ENCODE results near the gene TEX19. TPM values are rescaled to one million over a fixed set of nuclear protein-coding genes. Genes with fewer than 3 reads are reported as not detected.
"Not testable (repeated sequence)": the region's sequence is repeated elsewhere in the genome, so short reads cannot be mapped to it uniquely, and the experiment has no call there.

Gene TEX19
- total RNA-seq, 2 experiments from 2014 or later: 0.15 TPM; not detected in 1

DNA sequence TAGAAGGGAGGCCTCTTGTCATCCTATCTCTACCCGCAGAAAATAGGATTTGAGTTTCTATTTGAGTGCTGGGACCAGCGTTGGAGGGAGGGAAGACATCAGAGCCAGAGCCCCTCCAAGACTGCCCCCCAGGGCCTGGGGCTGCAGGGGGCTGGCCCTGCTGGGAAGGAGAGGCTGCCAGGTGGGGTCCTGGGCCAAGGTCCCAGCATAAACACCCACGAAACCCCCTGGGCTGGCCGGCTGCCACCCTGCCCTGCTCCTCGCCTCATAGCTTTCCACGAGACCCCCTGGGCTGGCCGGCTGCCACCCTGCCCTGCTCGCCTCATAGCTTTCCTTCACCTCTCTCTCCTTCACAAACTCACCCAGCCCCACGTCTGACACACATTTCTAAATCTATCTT lies 10.6 kb upstream of the TEX19 start:
- DNase-seq (no peak), ATAC-seq (no peak)
- no peaks in the 10 kb centered on the region for H3K9me3 Mint-ChIP-seq (ENCODE audit: low read depth)
- no peak overlapping the region for H3K27ac Mint-ChIP-seq
- H3K27me3 Mint-ChIP-seq: peaks cover 18% of the 10 kb centered on the region
- CTCF ChIA-PET: interaction anchor here (1.0 to 2.9 kb wide), 2 partner anchors 15 to 66 kb away, joined by 3 to 16 read pairs; no protein-coding TSS in a partner anchor
- no peak overlapping the region for H3K4me3 Mint-ChIP-seq
- no peaks in the 10 kb centered on the region for H3K36me3 Mint-ChIP-seq
- peaks cover 18% of the 10 kb centered on the region for H3K4me1 Mint-ChIP-seq

DNA sequence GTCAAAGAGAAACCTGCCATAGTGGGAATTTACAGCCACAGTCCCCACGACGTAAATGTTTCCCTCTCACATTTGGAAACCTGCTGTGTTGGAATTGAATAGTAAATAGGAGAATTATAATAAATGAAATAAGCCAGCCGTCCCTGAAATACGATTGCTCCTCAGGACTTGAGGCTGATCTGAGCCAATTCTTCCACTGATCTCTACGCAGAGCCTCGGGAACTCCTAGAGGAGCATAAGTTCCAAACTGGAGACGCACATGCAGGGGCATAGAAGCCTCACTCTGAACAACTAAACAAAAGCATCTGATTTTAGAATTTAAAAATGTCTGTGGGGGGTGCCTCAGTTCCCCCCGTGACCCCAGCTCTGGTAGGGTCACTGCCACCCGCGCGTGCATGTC lies 10.2 kb upstream of the TEX19 start:
- ATAC-seq: no peak
- H3K9me3 Mint-ChIP-seq (ENCODE audit: low read depth): no peaks in the 10 kb centered on the region

DNA sequence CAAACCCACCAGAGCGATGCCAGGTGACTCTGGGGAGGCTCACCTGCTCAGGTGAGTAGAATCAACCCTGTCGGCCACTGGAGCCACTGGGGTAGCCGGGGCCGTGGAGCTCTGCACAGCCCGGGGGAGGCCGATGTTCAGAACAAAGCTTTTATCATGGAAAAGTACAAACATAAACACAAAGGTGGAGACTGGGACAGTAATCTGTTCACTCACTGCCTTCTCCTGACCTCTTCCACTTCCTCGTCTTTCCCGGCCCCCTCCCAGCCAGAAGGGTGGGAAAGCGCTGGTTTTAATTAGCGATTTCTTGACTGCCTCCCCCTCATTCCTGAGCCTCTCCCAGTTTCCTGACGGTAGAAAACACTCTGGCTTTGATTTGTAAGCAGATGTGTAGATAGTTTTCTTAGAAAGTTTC lies 9.8 kb upstream of the TEX19 start:
- DNase-seq (no peak), ATAC-seq (no peak)
- Mint-ChIP-seq H3K27ac (no peak overlapping the region), H3K36me3 (no peaks in the 10 kb centered on the region), H3K9me3 (ENCODE audit: low read depth) (no peaks in the 10 kb centered on the region), H3K4me1 (peaks cover 18% of the 10 kb centered on the region), H3K4me3 (no peak overlapping the region), H3K27me3 (peaks cover 18% of the 10 kb centered on the region)
- CTCF ChIA-PET: interaction anchor here (0.8 to 2.9 kb wide), 11 partner anchors 15 to 113 kb away, joined by 3 to 16 read pairs (median 5); partner anchors contain the start of genes HEXD and SECTM1

More for the DNA sequence above, 10.2 kb upstream of the TEX19 start:
- no peak for DNase-seq
- CTCF ChIA-PET: interaction anchor here (1.0 to 2.9 kb wide), 3 partner anchors 15 to 66 kb away, joined by 3 to 16 read pairs (median 8); no protein-coding TSS in a partner anchor
- H3K36me3 Mint-ChIP-seq: no peaks in the 10 kb centered on the region
- H3K27ac Mint-ChIP-seq: no peak overlapping the region
- peaks cover 18% of the 10 kb centered on the region for H3K4me1 Mint-ChIP-seq
- H3K4me3 Mint-ChIP-seq: no peak overlapping the region
- peaks cover 18% of the 10 kb centered on the region for H3K27me3 Mint-ChIP-seq

DNA sequence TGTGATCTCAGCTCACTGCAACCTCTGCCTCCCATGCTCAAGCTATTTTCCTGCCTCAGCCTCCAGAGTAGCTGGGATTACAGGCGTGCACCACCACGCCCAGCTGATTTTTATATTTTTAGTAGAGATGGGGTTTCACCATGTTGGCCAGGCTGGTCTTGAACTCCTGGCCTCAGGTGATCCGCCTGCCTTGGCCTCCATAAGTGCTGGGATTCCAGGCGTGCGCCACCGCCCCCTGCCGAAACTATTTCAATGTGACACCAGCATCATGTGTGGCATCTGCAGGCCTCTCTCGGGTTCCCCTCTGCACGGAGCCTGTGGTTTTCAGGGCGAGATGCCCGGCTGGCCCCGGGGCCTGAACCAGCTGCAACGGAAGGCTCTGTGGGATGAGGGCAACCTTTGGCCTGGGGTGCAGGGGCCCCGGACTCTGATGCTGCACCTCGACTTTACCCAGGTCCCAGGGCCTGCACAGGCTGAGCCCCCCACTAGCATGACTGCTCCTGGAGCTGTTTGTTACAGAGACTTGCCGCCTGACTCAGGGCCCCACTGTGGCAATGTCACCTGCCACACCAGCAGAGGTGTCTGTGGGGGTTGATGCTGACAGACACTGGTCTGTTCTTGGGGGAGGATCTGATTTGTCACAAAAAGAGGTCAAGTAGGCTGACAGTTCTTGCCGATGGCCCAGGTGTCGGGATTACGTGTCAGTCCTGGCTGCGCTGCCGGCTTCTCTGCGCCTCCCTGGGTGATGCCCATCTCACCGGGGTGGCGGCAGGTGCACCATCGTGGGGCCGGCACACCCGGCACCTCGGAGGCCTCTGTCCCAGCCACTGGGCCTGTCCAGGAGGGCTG lies 8.6 kb upstream of the TEX19 start:
- ATAC-seq: peak; percentile 48

DNA sequence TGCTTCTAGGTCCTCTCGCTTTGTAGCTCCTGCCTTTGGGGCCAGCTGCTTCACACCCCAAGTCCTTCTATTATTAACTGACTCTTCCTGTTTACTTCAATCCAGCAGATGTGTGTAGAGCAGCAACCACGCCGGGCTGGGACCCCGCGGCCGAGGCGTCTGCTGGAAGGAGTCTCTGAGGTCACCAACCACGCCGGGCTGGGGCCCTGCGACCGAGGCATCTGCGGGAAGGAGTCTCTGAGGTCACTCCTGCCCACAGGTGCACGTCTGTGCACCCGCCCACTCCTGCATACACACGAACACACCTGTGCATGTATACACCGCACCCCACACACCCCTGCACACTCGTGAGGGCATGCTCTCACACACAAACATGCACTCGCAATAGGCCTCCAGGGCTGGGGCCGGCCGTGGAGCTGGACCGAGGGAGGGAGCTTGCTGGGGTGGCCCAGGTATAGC lies 7.8 kb upstream of the TEX19 start:
- CTCF ChIA-PET: interaction anchor here (0.9 to 2.9 kb wide), 16 partner anchors 13 to 321 kb away, joined by 3 to 16 read pairs (median 4); partner anchors contain the start of genes HEXD and SECTM1
- no peaks in the 10 kb centered on the region for H3K36me3 Mint-ChIP-seq
- ATAC-seq: no peak
- peaks cover 20% of the 10 kb centered on the region for H3K27me3 Mint-ChIP-seq
- H3K27ac Mint-ChIP-seq: no peak overlapping the region
- no peak overlapping the region for H3K4me3 Mint-ChIP-seq
- H3K4me1 Mint-ChIP-seq: peaks cover 18% of the 10 kb centered on the region
- H3K9me3 Mint-ChIP-seq (ENCODE audit: low read depth): no peaks in the 10 kb centered on the region
- DNase-seq: no peak

More for the DNA sequence above, 8.6 kb upstream of the TEX19 start:
- peak; percentile 64 for DNase-seq
- Mint-ChIP-seq H3K4me1 (peaks cover 18% of the 10 kb centered on the region), H3K27ac (no peak overlapping the region), H3K4me3 (no peak overlapping the region), H3K36me3 (no peaks in the 10 kb centered on the region), H3K27me3 (peaks cover 18% of the 10 kb centered on the region), H3K9me3 (ENCODE audit: low read depth) (no peaks in the 10 kb centered on the region)
- CTCF ChIA-PET: interaction anchor here (0.8 to 2.9 kb wide), 21 partner anchors 13 to 320 kb away, joined by 3 to 16 read pairs (median 4); partner anchors contain the start of genes HEXD and SECTM1

DNA sequence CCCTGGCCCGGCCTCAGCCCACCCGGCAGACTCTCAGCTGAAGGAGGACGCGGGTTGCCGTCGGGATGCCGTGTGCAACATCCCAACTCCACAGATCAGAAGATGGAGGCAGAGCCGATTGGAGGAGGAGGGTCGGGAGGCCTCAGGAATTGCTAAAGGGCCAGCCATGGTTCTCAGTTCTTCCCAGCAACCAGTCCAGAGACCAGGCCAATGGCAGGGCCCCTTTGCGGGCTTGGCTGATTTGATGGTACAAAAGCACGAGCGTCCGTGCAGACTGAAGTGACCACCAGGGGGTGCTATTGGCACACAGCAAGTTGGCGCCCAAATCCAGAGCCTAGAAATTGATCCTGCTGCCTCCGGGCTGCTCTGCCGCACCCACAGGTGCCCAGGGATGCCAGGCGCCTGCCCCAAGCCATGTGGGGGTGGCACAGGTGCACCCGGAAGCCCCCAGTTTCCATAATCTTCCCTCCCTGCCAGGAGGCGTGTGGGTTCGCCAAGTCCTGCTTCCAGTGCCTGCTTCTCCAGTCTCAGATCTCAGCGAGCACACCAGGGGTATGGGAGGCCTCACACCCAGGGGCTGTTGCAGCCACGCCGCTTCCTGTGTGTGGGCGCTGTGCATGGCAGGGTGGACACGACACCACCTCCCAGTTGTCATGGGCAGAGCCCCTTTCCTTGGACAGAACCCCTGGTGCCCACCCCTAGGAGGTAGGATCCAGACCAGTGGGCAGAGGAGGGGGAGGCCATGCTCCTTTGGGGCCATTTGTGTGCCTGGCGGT lies 7.1 kb upstream of the TEX19 start:
- H3K27ac Mint-ChIP-seq: no peak overlapping the region
- ATAC-seq (peak; percentile 87), DNase-seq (peak; percentile 88)
- CTCF ChIA-PET: interaction anchor here (0.7 to 2.9 kb wide), 16 partner anchors 14 to 322 kb away, joined by 3 to 8 read pairs (median 4); partner anchors contain the start of genes HEXD and SECTM1
- H3K36me3 Mint-ChIP-seq: no peaks in the 10 kb centered on the region
- H3K4me1 Mint-ChIP-seq: peaks cover 12% of the 10 kb centered on the region
- H3K4me3 Mint-ChIP-seq: no peak overlapping the region
- no peaks in the 10 kb centered on the region for H3K9me3 Mint-ChIP-seq (ENCODE audit: low read depth)
- H3K27me3 Mint-ChIP-seq: peaks cover 13% of the 10 kb centered on the region

DNA sequence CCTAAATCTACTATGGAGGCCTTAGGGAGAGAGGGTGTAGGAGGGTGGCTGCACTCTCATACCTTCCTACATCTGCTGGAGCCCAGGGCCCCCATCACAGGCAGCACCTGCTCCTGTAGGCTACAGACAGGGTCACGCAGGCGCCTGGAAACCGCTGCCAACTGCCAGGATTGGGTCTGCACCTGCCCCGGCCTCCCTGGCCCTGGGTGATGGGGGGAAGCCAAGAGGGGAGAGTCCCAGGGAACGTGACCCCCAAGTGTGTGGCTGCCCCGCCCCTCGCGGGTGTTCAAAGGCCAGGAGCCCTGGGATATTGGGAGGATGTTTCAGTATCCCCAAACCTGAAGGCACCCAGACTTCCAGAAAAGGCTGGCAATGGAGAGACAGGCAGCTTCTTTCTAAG lies 5.6 kb upstream of the TEX19 start:
- no peaks in the 10 kb centered on the region for H3K9me3 Mint-ChIP-seq (ENCODE audit: low read depth)
- peaks cover 16% of the 10 kb centered on the region for H3K4me1 Mint-ChIP-seq
- DNase-seq: no peak
- H3K27me3 Mint-ChIP-seq: peaks cover 17% of the 10 kb centered on the region
- ATAC-seq: no peak
- CTCF ChIA-PET: interaction anchor here (0.7 to 1.3 kb wide), 6 partner anchors 9 to 717 kb away, joined by 3 to 4 read pairs (median 4); no protein-coding TSS in a partner anchor
- no peak overlapping the region for H3K4me3 Mint-ChIP-seq
- H3K36me3 Mint-ChIP-seq: no peaks in the 10 kb centered on the region
- H3K27ac Mint-ChIP-seq: no peak overlapping the region

DNA sequence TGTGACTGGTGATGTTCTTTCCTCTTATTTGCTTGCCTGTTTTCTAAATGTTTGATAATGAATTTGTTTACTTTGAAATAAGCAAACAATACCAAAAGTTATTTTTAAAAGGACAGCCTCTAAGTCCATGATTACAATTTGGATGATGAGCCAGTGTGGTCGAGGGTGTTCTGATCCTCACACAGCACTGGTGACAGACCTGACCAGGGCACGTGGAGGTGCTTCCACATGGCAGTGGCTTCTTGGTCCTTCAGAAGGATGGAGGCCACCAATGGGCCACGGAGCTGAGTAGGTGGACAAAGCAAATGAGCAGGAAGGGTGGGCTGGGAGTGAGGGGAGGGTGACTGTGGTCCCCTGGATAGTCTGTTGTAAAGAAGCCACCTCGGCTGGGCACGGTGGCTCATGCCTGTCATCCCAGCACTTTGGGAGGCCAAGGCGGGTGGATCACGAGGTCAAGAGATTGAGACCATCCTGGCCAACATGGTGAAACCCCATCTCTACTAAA lies 4.2 kb upstream of the TEX19 start:
- H3K9me3 Mint-ChIP-seq (ENCODE audit: low read depth): no peaks in the 10 kb centered on the region
- H3K27ac Mint-ChIP-seq: no peak overlapping the region
- DNase-seq (no peak), ATAC-seq (no peak)
- peaks cover 12% of the 10 kb centered on the region for H3K27me3 Mint-ChIP-seq
- H3K4me3 Mint-ChIP-seq: no peak overlapping the region
- CTCF ChIA-PET: no interaction called here
- H3K4me1 Mint-ChIP-seq: peaks cover 19% of the 10 kb centered on the region
- H3K36me3 Mint-ChIP-seq: no peaks in the 10 kb centered on the region

DNA sequence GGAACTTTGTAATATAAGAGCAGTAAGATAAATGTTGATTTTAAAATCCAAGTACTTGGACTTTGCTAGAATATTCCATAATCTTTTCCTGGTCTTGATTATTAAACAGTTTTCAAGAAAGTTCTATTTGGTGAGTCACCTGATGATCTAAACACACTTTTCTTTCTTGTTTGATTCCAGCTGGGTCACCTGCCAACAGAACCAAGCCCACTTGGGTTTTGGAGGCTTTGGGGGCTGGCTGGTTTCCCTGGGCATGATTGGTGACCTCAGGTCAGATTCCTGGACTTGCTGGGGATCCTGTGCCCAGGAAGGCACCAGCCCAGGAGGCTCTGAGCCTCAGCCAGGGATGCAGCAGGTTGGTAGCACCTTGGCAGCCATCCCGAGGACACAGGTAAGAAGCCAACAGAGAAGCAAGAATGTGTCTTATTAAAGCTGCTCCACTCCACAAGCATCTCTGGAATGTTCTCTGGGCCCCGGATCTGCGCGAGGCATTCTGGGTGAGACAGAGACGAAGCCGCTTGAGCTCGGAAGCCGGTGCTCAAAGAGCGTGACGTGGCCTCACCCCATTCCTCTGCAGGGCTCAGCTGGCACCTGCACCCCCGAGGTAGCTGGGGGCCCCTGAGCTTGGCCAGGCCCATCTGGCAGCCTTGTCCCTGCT lies 3.1 kb upstream of the TEX19 start:
- ATAC-seq (no peak), DNase-seq (no peak)
- Mint-ChIP-seq H3K36me3 (no peaks in the 10 kb centered on the region), H3K27me3 (peaks cover 12% of the 10 kb centered on the region), H3K27ac (no peak overlapping the region), H3K9me3 (ENCODE audit: low read depth) (no peaks in the 10 kb centered on the region), H3K4me3 (no peak overlapping the region), H3K4me1 (peaks cover 19% of the 10 kb centered on the region)
- CTCF ChIA-PET: no interaction called here

DNA sequence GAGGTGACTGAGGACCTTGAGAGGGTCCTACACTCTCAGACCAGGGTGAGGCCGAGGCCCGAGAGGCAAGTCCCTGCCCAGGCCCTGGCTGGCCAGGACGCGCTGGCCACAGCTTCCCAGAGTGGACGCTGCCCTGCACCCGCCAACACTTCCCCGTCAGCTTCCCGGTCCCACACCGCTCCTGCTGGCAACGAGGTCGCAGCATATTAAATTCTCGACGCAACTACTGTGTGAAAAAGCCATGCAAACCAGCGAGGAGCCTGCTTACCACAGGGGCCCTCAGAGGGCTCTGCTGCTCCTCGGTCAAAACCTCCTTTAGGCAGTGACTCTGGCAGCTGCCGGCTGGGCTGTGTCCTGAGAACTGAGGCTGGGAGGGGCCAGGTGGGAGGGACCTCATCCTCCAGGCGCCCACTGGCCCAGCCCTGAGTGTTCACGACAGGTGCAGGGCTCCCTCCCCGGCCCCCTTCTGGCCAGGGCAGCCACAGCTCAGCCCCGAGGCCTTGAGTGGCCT lies 2.1 kb upstream of the TEX19 start:
- H3K4me1 Mint-ChIP-seq: peaks cover 10% of the 10 kb centered on the region

DNA sequence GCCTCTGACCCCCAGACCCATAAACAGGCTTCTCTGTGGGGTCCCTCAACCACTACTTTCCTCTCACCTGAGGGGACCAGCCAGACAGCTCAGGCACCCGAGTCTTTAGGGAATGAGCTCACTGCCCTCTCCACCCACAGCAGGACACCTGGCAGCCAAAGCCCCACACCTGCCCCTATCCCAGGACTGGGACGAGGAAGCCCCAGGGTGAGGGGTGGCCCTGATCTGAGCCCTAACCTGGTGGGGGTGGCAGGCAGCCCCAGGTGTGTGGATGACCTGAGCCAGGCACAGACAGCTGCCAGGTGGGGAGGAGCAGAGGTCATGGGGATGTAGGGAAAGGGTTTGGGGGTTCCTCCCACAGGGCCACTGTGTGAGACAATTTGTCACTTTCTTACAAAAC lies 1.7 kb upstream of the TEX19 start:
- no peak overlapping the region for H3K27ac Mint-ChIP-seq
- no peak for ATAC-seq
- H3K4me3 Mint-ChIP-seq: no peak overlapping the region
- CTCF ChIA-PET: interaction anchor here (0.7 to 1.5 kb wide), 5 partner anchors 24 to 528 kb away, joined by 3 to 4 read pairs (median 3); no protein-coding TSS in a partner anchor
- H3K4me1 Mint-ChIP-seq: peaks cover 7% of the 10 kb centered on the region
- peaks cover 12% of the 10 kb centered on the region for H3K27me3 Mint-ChIP-seq
- no peak for DNase-seq
- no peaks in the 10 kb centered on the region for H3K9me3 Mint-ChIP-seq (ENCODE audit: low read depth)
- no peaks in the 10 kb centered on the region for H3K36me3 Mint-ChIP-seq

More for the DNA sequence above, 2.1 kb upstream of the TEX19 start:
- peaks cover 12% of the 10 kb centered on the region for H3K27me3 Mint-ChIP-seq
- CTCF ChIA-PET: no interaction called here
- no peak for ATAC-seq
- no peaks in the 10 kb centered on the region for H3K36me3 Mint-ChIP-seq
- DNase-seq: no peak
- no peak overlapping the region for H3K27ac Mint-ChIP-seq
- no peaks in the 10 kb centered on the region for H3K9me3 Mint-ChIP-seq (ENCODE audit: low read depth)
- no peak overlapping the region for H3K4me3 Mint-ChIP-seq

DNA sequence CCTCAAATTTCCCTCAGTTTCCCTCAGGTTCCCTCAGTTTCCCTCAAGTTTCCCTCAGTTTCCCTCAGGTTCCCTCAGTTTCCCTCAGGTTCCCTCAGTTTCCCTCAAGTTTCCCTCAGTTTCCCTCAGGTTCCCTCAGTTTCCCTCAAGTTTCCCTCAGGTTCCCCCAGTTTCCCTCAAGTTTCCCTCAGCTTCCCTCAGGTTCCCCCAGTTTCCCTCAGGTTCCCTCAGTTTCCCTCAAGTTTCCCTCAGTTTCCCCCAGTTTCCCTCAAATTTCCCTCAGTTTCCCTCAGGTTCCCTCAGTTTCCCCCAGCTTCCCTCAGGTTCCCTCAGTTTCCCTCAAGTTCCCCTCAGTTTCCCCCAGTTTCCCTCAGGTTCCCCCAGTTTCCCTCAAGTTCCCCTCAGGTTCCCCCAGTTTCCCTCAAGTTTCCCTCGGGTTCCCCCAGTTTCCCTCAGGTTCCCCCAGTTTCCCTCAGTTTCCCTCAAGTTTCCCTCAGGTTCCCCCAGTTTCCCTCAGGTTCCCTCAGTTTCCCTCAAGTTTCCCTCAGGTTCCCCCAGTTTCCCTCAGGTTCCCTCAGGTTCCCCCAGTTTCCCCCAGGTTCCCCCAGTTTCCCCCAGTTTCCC lies 516 bp downstream of the TEX19 start:
- H3K27me3 Mint-ChIP-seq: peaks cover 14% of the 10 kb centered on the region
- CTCF ChIA-PET: interaction anchor here (1.8 kb wide), 1 partner anchor 59 kb away, joined by 3 read pairs; no protein-coding TSS in a partner anchor

More for the DNA sequence above, 516 bp downstream of the TEX19 start:
- H3K4me1 Mint-ChIP-seq; H3K9me3 Mint-ChIP-seq (ENCODE audit: low read depth); DNase-seq; ATAC-seq; H3K4me3 Mint-ChIP-seq; H3K36me3 Mint-ChIP-seq; H3K27ac Mint-ChIP-seq: not testable (repeated sequence)
